ENCODE results near the gene PTPN18.

PTPN18 gene

DNA sequence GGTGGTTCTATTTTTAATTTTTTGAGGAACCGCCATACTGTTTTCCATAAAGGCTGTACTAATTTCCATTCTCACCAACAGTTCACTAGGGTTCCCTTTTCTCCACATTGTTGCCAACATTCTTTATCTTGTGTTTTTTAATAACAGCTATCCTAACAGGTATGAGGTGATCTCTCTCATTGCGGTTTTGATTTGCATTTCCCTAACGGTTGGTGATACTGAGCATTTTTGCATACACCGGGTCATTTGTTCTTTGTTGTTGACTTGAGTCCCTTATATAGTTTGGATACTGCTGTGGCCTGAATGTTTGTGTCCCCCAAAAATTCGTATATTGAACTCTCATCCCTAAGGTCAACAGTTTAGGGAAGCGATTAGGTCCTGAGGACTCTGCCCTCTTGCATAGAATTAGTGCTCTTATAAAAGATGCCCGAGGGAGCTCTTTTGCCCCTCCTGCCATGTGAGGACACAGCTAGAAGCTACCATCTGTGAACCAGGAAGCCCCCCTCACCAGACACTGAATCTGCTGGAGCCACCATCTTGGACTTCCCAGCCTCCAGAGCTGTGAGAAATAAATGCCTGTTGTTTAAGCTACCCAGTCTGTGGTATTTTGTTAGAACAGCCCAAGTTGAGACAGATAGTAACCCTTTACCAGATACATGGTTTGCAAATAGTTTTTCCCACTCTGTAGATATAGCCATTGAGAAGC lies 8.5 kb upstream of the PTPN18 start:
- Histone ChIP-seq H3K27ac (ENCODE audit: low read depth, low read length) (no peak overlapping the region), H3K36me3 (ENCODE audit: control insufficient read depth in 5 of 5, insufficient read depth in 5 of 5, low read length in 5 of 5) (peaks cover 6 to 45% (median 42%) of the 10 kb centered on the region in 5 donors), H3K9me3 (ENCODE audit: control insufficient read depth in 5 of 5, low read length in 5 of 5) (no peaks in the 10 kb centered on the region), H3K4me3 (ENCODE audit: low read depth in 1 of 5, low read length in 5 of 5) (no peak overlapping the region), H3K9ac (ENCODE audit: low read length in 5 of 5) (no peak overlapping the region), H3K4me1 (ENCODE audit: control insufficient read depth in 5 of 5, insufficient read depth in 5 of 5, low read length in 5 of 5) (peaks cover 1 to 20% (median 19%) of the 10 kb centered on the region in 5 donors), H3K27me3 (ENCODE audit: control insufficient read depth in 5 of 5, insufficient read depth in 4 of 5, low read length in 5 of 5) (no peaks in the 10 kb centered on the region)

GRCh38 chr2:130349174-130349573 lies 6.7 kb upstream of the PTPN18 start:
- H3K9ac ChIP-seq (ENCODE audit: low read length in 5 of 5), result no peak overlapping the region
- H3K36me3 ChIP-seq (ENCODE audit: control insufficient read depth in 5 of 5, insufficient read depth in 5 of 5, low read length in 5 of 5), result peaks cover 6 to 45% (median 42%) of the 10 kb centered on the region in 5 donors
- H3K27ac ChIP-seq (ENCODE audit: low read depth, low read length), result no peak overlapping the region
- H3K4me1 ChIP-seq (ENCODE audit: control insufficient read depth in 5 of 5, insufficient read depth in 5 of 5, low read length in 5 of 5), result peaks cover 2 to 24% (median 17%) of the 10 kb centered on the region in 5 donors
- H3K27me3 ChIP-seq (ENCODE audit: control insufficient read depth in 5 of 5, insufficient read depth in 4 of 5, low read length in 5 of 5), result no peaks in the 10 kb centered on the region
- no peak overlapping the region for H3K4me3 ChIP-seq (ENCODE audit: low read depth in 1 of 5, low read length in 5 of 5)
- no peaks in the 10 kb centered on the region for H3K9me3 ChIP-seq (ENCODE audit: control insufficient read depth in 5 of 5, low read length in 5 of 5)

DNA sequence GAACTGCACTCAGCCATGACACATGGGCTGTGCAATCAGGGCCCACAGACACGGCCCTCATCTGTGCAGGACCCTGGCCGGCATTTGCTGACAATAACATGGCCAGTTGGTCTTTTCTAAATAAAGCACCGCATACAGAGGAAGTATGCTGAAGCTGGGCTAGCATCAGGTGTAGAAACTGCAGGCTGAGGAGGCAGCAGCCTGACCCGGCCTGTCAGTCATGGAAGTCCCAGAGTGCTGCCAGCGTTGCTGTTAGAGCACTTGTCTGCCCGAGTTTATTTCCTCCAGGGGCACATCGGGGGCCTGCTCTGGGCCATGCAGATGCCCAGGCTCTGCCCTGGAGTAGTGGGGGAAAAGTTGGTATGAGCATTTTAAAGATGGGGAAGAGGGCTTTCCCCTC lies 4.1 kb upstream of the PTPN18 start:
- H3K4me1 ChIP-seq (ENCODE audit: control insufficient read depth in 5 of 5, insufficient read depth in 5 of 5, low read length in 5 of 5), result peaks cover 6 to 44% (median 35%) of the 10 kb centered on the region in 5 donors
- peaks cover 6 to 20% (median 19%) of the 10 kb centered on the region in 5 donors for H3K36me3 ChIP-seq (ENCODE audit: control insufficient read depth in 5 of 5, insufficient read depth in 5 of 5, low read length in 5 of 5)
- no peaks in the 10 kb centered on the region for H3K9me3 ChIP-seq (ENCODE audit: control insufficient read depth in 5 of 5, low read length in 5 of 5)
- H3K9ac ChIP-seq (ENCODE audit: low read length in 5 of 5), result no peak overlapping the region
- H3K27me3 ChIP-seq (ENCODE audit: control insufficient read depth in 5 of 5, insufficient read depth in 4 of 5, low read length in 5 of 5), result no peaks in the 10 kb centered on the region
- H3K4me3 ChIP-seq (ENCODE audit: low read depth in 1 of 5, low read length in 5 of 5), result peak overlapping the region in 2 of 5 donors; percentile 32 to 45
- no peak overlapping the region for H3K27ac ChIP-seq (ENCODE audit: low read depth, low read length)

DNA sequence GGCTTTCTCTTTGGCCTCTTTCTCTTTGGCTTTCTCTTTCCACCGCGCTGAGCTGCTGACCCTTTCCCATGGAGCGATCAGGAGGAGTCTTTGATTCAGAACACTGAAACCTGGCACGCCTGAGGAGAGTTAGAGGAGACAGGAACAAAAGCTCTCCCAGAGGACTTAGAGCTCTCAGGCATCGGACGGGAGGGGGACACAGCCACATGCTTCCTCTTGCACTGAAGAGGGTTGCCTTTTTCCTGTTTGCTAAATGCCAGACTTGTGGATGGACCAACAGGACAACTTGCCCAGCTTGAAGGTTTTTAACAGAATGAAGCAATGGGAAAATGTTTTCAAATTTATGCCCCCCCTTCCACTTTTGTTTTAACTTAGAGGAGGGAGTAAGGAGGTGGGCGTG lies 3.6 kb upstream of the PTPN18 start:
- H3K9ac ChIP-seq (ENCODE audit: low read length in 5 of 5), result peak overlapping the region in 1 of 5 donors; percentile 30
- peak overlapping the region; percentile 2 for H3K27ac ChIP-seq (ENCODE audit: low read depth, low read length)
- peak overlapping the region in 3 of 5 donors; percentile 29 to 45 (median 32) for H3K4me3 ChIP-seq (ENCODE audit: low read depth in 1 of 5, low read length in 5 of 5)
- H3K36me3 ChIP-seq (ENCODE audit: control insufficient read depth in 5 of 5, insufficient read depth in 5 of 5, low read length in 5 of 5), result peaks cover 2 to 14% (median 14%) of the 10 kb centered on the region in 5 donors
- no peaks in the 10 kb centered on the region for H3K27me3 ChIP-seq (ENCODE audit: control insufficient read depth in 5 of 5, insufficient read depth in 4 of 5, low read length in 5 of 5)
- H3K9me3 ChIP-seq (ENCODE audit: control insufficient read depth in 5 of 5, low read length in 5 of 5), result no peaks in the 10 kb centered on the region
- peaks cover 6 to 48% (median 38%) of the 10 kb centered on the region in 5 donors for H3K4me1 ChIP-seq (ENCODE audit: control insufficient read depth in 5 of 5, insufficient read depth in 5 of 5, low read length in 5 of 5)

GRCh38 chr2:130353291-130354138 lies 2.3 kb upstream of the PTPN18 start:
- no peaks in the 10 kb centered on the region for H3K9me3 ChIP-seq (ENCODE audit: control insufficient read depth in 5 of 5, low read length in 5 of 5)
- peaks cover 0 to 2% (median 1%) of the 10 kb centered on the region in 5 donors for H3K36me3 ChIP-seq (ENCODE audit: control insufficient read depth in 5 of 5, insufficient read depth in 5 of 5, low read length in 5 of 5)
- no peaks in the 10 kb centered on the region for H3K27me3 ChIP-seq (ENCODE audit: control insufficient read depth in 5 of 5, insufficient read depth in 4 of 5, low read length in 5 of 5)
- peaks cover 6 to 48% (median 38%) of the 10 kb centered on the region in 5 donors for H3K4me1 ChIP-seq (ENCODE audit: control insufficient read depth in 5 of 5, insufficient read depth in 5 of 5, low read length in 5 of 5)
- H3K27ac ChIP-seq (ENCODE audit: low read depth, low read length), result no peak overlapping the region
- H3K4me3 ChIP-seq (ENCODE audit: low read depth in 1 of 5, low read length in 5 of 5), result no peak overlapping the region
- peak overlapping the region in 1 of 5 donors; percentile 39 for H3K9ac ChIP-seq (ENCODE audit: low read length in 5 of 5)

- H3K9me3 ChIP-seq (ENCODE audit: control insufficient read depth in 5 of 5, low read length in 5 of 5), result no peaks in the 10 kb centered on the region
- H3K27me3 ChIP-seq (ENCODE audit: control insufficient read depth in 5 of 5, insufficient read depth in 4 of 5, low read length in 5 of 5), result no peaks in the 10 kb centered on the region
- H3K4me3 ChIP-seq (ENCODE audit: low read depth in 1 of 5, low read length in 5 of 5), result no peak overlapping the region
- H3K27ac ChIP-seq (ENCODE audit: low read depth, low read length), result no peak overlapping the region
- peaks cover 6 to 48% (median 38%) of the 10 kb centered on the region in 5 donors for H3K4me1 ChIP-seq (ENCODE audit: control insufficient read depth in 5 of 5, insufficient read depth in 5 of 5, low read length in 5 of 5)
- no peak overlapping the region for H3K9ac ChIP-seq (ENCODE audit: low read length in 5 of 5)
- H3K36me3 ChIP-seq (ENCODE audit: control insufficient read depth in 5 of 5, insufficient read depth in 5 of 5, low read length in 5 of 5), result peaks cover 0 to 5% (median 0%) of the 10 kb centered on the region in 5 donors
Observed at GRCh38 chr2:130354139-130354428, 1.8 kb upstream of the PTPN18 start.

- peak overlapping the region; percentile 23 for H3K27ac ChIP-seq (ENCODE audit: low read depth, low read length)
- H3K9me3 ChIP-seq (ENCODE audit: control insufficient read depth in 5 of 5, low read length in 5 of 5), result no peaks in the 10 kb centered on the region
- no peaks in the 10 kb centered on the region for H3K27me3 ChIP-seq (ENCODE audit: control insufficient read depth in 5 of 5, insufficient read depth in 4 of 5, low read length in 5 of 5)
- peak overlapping the region; percentile 73 to 81 (median 74) for H3K4me3 ChIP-seq (ENCODE audit: low read depth in 1 of 5, low read length in 5 of 5)
- peak overlapping the region; percentile 63 to 79 (median 70) for H3K9ac ChIP-seq (ENCODE audit: low read length in 5 of 5)
- H3K36me3 ChIP-seq (ENCODE audit: control insufficient read depth in 5 of 5, insufficient read depth in 5 of 5, low read length in 5 of 5), result peaks cover 0 to 6% (median 0%) of the 10 kb centered on the region in 5 donors
- H3K4me1 ChIP-seq (ENCODE audit: control insufficient read depth in 5 of 5, insufficient read depth in 5 of 5, low read length in 5 of 5), result peaks cover 6 to 48% (median 38%) of the 10 kb centered on the region in 5 donors
Observed at GRCh38 chr2:130355172-130355577, 681 bp upstream of the PTPN18 start.

DNA sequence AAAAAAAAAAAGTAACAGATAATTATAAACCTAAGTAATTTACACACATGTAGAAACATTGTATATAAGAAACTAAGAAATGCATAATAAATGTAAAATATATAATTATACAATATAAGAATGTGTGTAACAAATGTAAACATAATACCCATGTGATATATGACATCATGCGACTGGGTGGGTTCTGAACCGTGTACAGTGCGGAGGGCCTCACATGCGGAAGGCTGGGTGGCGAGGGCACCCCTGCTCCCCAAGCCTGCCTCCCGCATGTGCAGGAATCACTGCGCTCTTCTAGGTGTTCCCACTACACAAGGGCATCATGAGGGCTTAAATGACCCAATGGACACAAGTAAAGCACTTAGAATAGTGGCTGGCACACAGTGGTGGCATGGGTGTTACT lies 2.0 kb downstream of the PTPN18 start:
- peaks cover 5 to 35% (median 30%) of the 10 kb centered on the region in 5 donors for H3K4me1 ChIP-seq (ENCODE audit: control insufficient read depth in 5 of 5, insufficient read depth in 5 of 5, low read length in 5 of 5)
- H3K9ac ChIP-seq (ENCODE audit: low read length in 5 of 5), result no peak overlapping the region
- no peaks in the 10 kb centered on the region for H3K9me3 ChIP-seq (ENCODE audit: control insufficient read depth in 5 of 5, low read length in 5 of 5)
- H3K4me3 ChIP-seq (ENCODE audit: low read depth in 1 of 5, low read length in 5 of 5), result no peak overlapping the region
- peaks cover 0 to 6% (median 0%) of the 10 kb centered on the region in 5 donors for H3K36me3 ChIP-seq (ENCODE audit: control insufficient read depth in 5 of 5, insufficient read depth in 5 of 5, low read length in 5 of 5)
- no peaks in the 10 kb centered on the region for H3K27me3 ChIP-seq (ENCODE audit: control insufficient read depth in 5 of 5, insufficient read depth in 4 of 5, low read length in 5 of 5)
- H3K27ac ChIP-seq (ENCODE audit: low read depth, low read length), result no peak overlapping the region

DNA sequence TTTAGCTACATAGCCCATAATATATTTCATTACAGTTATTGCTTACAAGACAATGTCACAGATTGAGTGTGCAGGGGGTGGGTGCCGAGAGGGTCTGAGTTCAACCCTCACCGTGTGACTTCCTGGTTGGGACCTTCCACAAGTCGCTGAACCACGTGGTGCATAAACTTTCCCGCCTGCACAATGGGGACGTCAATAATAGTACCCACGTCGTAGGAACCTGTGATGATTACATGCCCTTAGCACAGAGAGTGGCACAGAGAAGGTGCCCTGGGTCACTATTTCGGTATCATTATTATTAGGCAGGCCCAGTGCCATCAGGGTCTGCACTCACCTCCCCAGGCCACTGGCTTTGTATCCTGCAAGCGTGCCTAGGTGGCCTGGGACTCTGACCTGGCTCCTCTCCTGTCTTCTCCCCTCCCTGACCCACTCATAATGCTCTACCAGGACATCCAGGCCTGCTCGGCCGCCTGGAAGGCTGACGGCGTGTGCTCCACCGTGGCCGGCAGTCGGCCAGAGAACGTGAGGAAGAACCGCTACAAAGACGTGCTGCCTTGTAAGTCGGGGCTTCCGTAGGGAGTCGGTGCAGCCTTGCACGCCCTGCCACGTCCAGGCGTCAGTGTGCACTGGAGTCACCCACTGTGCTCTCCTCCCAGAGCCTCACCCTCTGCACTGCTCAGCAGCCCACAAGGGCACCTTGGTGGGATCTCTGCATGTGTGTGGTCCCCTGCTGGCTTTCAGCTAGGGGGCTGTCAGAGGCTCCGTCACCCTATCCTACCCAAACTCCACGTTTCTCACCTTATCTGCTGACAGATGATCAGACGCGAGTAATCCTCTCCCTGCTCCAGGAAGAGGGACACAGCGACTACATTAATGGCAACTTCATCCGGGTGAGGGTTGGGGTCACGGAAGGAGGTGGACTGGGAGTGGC lies 2.8 kb downstream of the PTPN18 start:
- H3K9ac ChIP-seq (ENCODE audit: low read length in 5 of 5), result no peak overlapping the region

More for the DNA sequence above, 2.8 kb downstream of the PTPN18 start:
- peaks cover 5 to 28% (median 27%) of the 10 kb centered on the region in 5 donors for H3K4me1 ChIP-seq (ENCODE audit: control insufficient read depth in 5 of 5, insufficient read depth in 5 of 5, low read length in 5 of 5)
- H3K36me3 ChIP-seq (ENCODE audit: control insufficient read depth in 5 of 5, insufficient read depth in 5 of 5, low read length in 5 of 5), result peaks cover 0 to 6% (median 0%) of the 10 kb centered on the region in 5 donors
- H3K4me3 ChIP-seq (ENCODE audit: low read depth in 1 of 5, low read length in 5 of 5), result no peak overlapping the region
- no peaks in the 10 kb centered on the region for H3K27me3 ChIP-seq (ENCODE audit: control insufficient read depth in 5 of 5, insufficient read depth in 4 of 5, low read length in 5 of 5)
- H3K9me3 ChIP-seq (ENCODE audit: control insufficient read depth in 5 of 5, low read length in 5 of 5), result no peaks in the 10 kb centered on the region
- H3K27ac ChIP-seq (ENCODE audit: low read depth, low read length), result no peak overlapping the region
